GM23338 (cell line): Measurements from ENCODE around the gene SYT6.

Source experiments
- CREB1 ChIP-seq: fragments of 250-450 bp; sonication (Bioruptor Pico); IDR thresholded peaks from 2 replicates; pipeline ENCODE4 v1.5.0; 2020; ENCODE audit warnings: low read depth, mild to moderate bottlenecking, moderate library complexity
- EZH2 ChIP-seq: fragments of 200-600 bp; sonication (generic); IDR thresholded peaks from one replicate; pipeline ENCODE4 v1.8.0; 2017; ENCODE audit warnings: antibody characterized with exemption, mild to moderate bottlenecking, low read depth; ENCODE audit not compliant: unreplicated experiment
- EZH2phosphoT487 ChIP-seq: fragments of 200-600 bp; sonication (generic); IDR thresholded peaks from one replicate; pipeline ENCODE4 v1.8.1; 2018; ENCODE audit warnings: antibody characterized with exemption; ENCODE audit not compliant: unreplicated experiment
- NANOG ChIP-seq: IDR thresholded peaks from 2 replicates; pipeline ENCODE4 v1.6.1; 2016; ENCODE audit warnings: antibody characterized with exemption, borderline replicate concordance
- POLR2AphosphoS5 ChIP-seq: IDR thresholded peaks from 2 replicates; pipeline ENCODE4 v1.6.1; 2016; ENCODE audit warnings: antibody characterized with exemption, low read depth
- TF ChIP-seq, protein P1 (sequence below), 2 experiments: fragments of 200-600 bp in 1 of 2; sonication (generic) in 1 of 2; conservative IDR thresholded peaks; 2 replicates each; pipeline versions ENCODE4 v1.5.1 to v1.6.1; 2016 to 2017; ENCODE audit warnings: antibody characterized with exemption in 2 of 2, low read depth in 2 of 2, mild to moderate bottlenecking in 2 of 2, moderate library complexity in 1 of 2
- TF ChIP-seq, protein P2 (sequence below): IDR thresholded peaks from one replicate; pipeline ENCODE4 v1.6.1; 2018; ENCODE audit warnings: antibody characterized with exemption; ENCODE audit not compliant: unreplicated experiment

DNA sequence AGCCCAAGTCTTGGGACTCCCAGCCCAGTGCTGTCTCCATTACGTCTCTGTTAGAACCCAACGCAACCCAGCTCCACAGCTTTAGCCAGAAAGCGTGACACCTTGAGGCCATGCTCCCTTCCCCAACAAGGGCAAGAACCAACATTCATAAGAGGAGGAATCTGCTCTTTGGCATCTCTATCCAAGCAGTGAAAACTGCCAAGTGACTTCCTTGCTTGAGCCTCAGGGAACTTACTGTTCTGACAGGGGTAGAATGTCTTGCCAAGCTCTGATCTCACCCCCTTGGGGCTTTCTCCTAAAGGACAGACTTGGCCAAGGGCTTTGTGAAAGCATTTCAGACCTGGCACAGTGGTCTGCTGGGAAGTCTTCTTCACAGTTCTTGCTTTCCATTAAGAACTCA, 56.6 kb downstream of the SYT6 start:
- TF ChIP-seq, protein P1, sequence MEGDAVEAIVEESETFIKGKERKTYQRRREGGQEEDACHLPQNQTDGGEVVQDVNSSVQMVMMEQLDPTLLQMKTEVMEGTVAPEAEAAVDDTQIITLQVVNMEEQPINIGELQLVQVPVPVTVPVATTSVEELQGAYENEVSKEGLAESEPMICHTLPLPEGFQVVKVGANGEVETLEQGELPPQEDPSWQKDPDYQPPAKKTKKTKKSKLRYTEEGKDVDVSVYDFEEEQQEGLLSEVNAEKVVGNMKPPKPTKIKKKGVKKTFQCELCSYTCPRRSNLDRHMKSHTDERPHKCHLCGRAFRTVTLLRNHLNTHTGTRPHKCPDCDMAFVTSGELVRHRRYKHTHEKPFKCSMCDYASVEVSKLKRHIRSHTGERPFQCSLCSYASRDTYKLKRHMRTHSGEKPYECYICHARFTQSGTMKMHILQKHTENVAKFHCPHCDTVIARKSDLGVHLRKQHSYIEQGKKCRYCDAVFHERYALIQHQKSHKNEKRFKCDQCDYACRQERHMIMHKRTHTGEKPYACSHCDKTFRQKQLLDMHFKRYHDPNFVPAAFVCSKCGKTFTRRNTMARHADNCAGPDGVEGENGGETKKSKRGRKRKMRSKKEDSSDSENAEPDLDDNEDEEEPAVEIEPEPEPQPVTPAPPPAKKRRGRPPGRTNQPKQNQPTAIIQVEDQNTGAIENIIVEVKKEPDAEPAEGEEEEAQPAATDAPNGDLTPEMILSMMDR (conservative IDR thresholded peaks at IDR 0.05; ENCODE audit: low read depth in 2 of 2): no peak
- no peak for TF ChIP-seq NANOG
- no peak for TF ChIP-seq EZH2phosphoT487
- no peak for TF ChIP-seq POLR2AphosphoS5
- TF ChIP-seq CREB1 (CRISPR knock-in tag): no peak
- TF ChIP-seq EZH2: no peak
- TF ChIP-seq, protein P2, sequence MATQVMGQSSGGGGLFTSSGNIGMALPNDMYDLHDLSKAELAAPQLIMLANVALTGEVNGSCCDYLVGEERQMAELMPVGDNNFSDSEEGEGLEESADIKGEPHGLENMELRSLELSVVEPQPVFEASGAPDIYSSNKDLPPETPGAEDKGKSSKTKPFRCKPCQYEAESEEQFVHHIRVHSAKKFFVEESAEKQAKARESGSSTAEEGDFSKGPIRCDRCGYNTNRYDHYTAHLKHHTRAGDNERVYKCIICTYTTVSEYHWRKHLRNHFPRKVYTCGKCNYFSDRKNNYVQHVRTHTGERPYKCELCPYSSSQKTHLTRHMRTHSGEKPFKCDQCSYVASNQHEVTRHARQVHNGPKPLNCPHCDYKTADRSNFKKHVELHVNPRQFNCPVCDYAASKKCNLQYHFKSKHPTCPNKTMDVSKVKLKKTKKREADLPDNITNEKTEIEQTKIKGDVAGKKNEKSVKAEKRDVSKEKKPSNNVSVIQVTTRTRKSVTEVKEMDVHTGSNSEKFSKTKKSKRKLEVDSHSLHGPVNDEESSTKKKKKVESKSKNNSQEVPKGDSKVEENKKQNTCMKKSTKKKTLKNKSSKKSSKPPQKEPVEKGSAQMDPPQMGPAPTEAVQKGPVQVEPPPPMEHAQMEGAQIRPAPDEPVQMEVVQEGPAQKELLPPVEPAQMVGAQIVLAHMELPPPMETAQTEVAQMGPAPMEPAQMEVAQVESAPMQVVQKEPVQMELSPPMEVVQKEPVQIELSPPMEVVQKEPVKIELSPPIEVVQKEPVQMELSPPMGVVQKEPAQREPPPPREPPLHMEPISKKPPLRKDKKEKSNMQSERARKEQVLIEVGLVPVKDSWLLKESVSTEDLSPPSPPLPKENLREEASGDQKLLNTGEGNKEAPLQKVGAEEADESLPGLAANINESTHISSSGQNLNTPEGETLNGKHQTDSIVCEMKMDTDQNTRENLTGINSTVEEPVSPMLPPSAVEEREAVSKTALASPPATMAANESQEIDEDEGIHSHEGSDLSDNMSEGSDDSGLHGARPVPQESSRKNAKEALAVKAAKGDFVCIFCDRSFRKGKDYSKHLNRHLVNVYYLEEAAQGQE: no peak
